Hepatocyte (in vitro differentiated cells): Measurements from ENCODE around the gene TMCC2. TPM values are rescaled to one million over a fixed set of nuclear protein-coding genes. Genes with fewer than 3 reads are reported as not detected.

ENCODE experiments used
- DNase-seq: peaks from one replicate; pipeline ENCODE4 v3.0.0-alpha.2; 2016; ENCODE audit warnings: low spot score
- H2AFZ ChIP-seq: fragments of 200-600 bp; sonication (generic); 2 replicates; pipeline ENCODE4 v1.6.0; 2016; ENCODE audit warnings: antibody characterized with exemption, mild to moderate bottlenecking
- H3K27ac ChIP-seq: fragments of 200-600 bp; sonication (generic); 2 replicates; pipeline ENCODE4 v1.5.1; 2016; ENCODE audit warnings: mild to moderate bottlenecking
- H3K27me3 ChIP-seq: fragments of 200-600 bp; sonication (generic); 2 replicates; pipeline ENCODE4 v1.6.1; 2016
- H3K36me3 ChIP-seq: fragments of 200-600 bp; sonication (generic); replicated peaks from 2 replicates; pipeline ENCODE4 v1.5.1; 2016; ENCODE audit warnings: low read depth; ENCODE audit not compliant: insufficient read depth
- H3K4me1 ChIP-seq: fragments of 200-600 bp; sonication (generic); 2 replicates; pipeline ENCODE4 v1.5.1; 2016; ENCODE audit warnings: mild to moderate bottlenecking, moderate library complexity; ENCODE audit not compliant: insufficient read depth
- H3K4me2 ChIP-seq: fragments of 200-600 bp; sonication (generic); 2 replicates; pipeline ENCODE4 v1.6.0; 2016
- H3K4me3 ChIP-seq: fragments of 200-600 bp; sonication (generic); 2 replicates; pipeline ENCODE4 v1.5.1; 2016; ENCODE audit warnings: mild to moderate bottlenecking
- H3K79me2 ChIP-seq: fragments of 200-600 bp; sonication (generic); 2 replicates; pipeline ENCODE4 v1.6.0; 2017; ENCODE audit warnings: mild to moderate bottlenecking
- H3K9me2 ChIP-seq: fragments of 200-600 bp; sonication (generic); replicated peaks from 2 replicates; pipeline ENCODE4 v1.6.0; 2017; ENCODE audit warnings: mild to moderate bottlenecking; ENCODE audit not compliant: insufficient read depth
- H3K9me3 ChIP-seq: fragments of 200-600 bp; sonication (generic); 2 replicates; pipeline ENCODE4 v1.5.1; 2016; ENCODE audit warnings: low read depth, mild to moderate bottlenecking
- H4K20me1 ChIP-seq: fragments of 200-600 bp; sonication (generic); 2 replicates; pipeline ENCODE4 v1.6.0; 2016; ENCODE audit warnings: mild to moderate bottlenecking; ENCODE audit not compliant: insufficient read depth, poor library complexity, severe bottlenecking
- CTCF ChIP-seq: fragments of 200-600 bp; sonication (generic); IDR thresholded peaks from 2 replicates; pipeline ENCODE4 v1.5.1; 2016; ENCODE audit warnings: antibody characterized with exemption, mild to moderate bottlenecking; ENCODE audit not compliant: poor library complexity
- EZH2 ChIP-seq: fragments of 200-600 bp; sonication (generic); IDR thresholded peaks from 2 replicates; pipeline ENCODE4 v1.6.1; 2016; ENCODE audit warnings: antibody characterized with exemption, mild to moderate bottlenecking, borderline replicate concordance
- EZH2phosphoT487 ChIP-seq: fragments of 200-600 bp; sonication (generic); IDR thresholded peaks from one replicate; pipeline ENCODE4 v1.6.1; 2018; ENCODE audit warnings: antibody characterized with exemption, mild to moderate bottlenecking, low read depth, moderate library complexity; ENCODE audit not compliant: unreplicated experiment, severe bottlenecking
- WGBS: methylation state at CpG from one replicate; pipeline ENCODE4 v1.1.6; 2016; ENCODE audit warnings: low lambda C conversion rate; ENCODE audit errors: missing lambda C conversion rate; 5-methylcytosine and 5-hydroxymethylcytosine counted together
- polyA plus RNA-seq: library from polyadenylated mRNA; unstranded; fragments of >200 nt; fragmentation: Nextera tagmentation; extraction: Ambion mirVana; gene quantifications from 2 replicates; pipeline ENCODE4 v1.2.1, GENCODE V29; 2016
- total RNA-seq: library from RNA; depleted of rRNA; stranded (reverse); fragments of >200 nt; gene quantifications from 2 replicates; pipeline ENCODE4 v1.2.3, GENCODE V29; 2014

The TMCC2 gene
- total and polyA plus RNA-seq, 2 experiments from 2014 or later: 2.5 to 2.9 TPM

- DNase-seq: no peak
- TF ChIP-seq CTCF (no peak), EZH2 (no peak), EZH2phosphoT487 (no peak)
- H3K4me2 ChIP-seq: no peak overlapping the region
- H4K20me1 ChIP-seq: no peaks in the 10 kb centered on the region
- H3K27ac ChIP-seq: peak overlapping the region; percentile 2
- H3K9me2 ChIP-seq: no peaks in the 10 kb centered on the region
- no peaks in the 10 kb centered on the region for H3K4me1 ChIP-seq
- H3K36me3 ChIP-seq: no peaks in the 10 kb centered on the region
- H3K79me2 ChIP-seq: peaks cover 36% of the 10 kb centered on the region
- H3K4me3 ChIP-seq: no peak overlapping the region
- no peak overlapping the region for H2AFZ ChIP-seq
- H3K9me3 ChIP-seq: no peaks in the 10 kb centered on the region
- no peaks in the 10 kb centered on the region for H3K27me3 ChIP-seq
- 52% methylated on average over 4 of the region's 4 CpGs for WGBS
These were observed 43.9 kb upstream of the TMCC2 start for GRCh38 chr1:205183676-205184335.

- H3K79me2 ChIP-seq: peaks cover 57% of the 10 kb centered on the region
- no peak for TF ChIP-seq EZH2
- no peak for TF ChIP-seq CTCF
- TF ChIP-seq EZH2phosphoT487: no peak
- H4K20me1 ChIP-seq: no peaks in the 10 kb centered on the region
- DNase-seq: no peak
- peaks cover 6% of the 10 kb centered on the region for H3K4me1 ChIP-seq
- no peak overlapping the region for H2AFZ ChIP-seq
- H3K4me3 ChIP-seq: no peak overlapping the region
- no peaks in the 10 kb centered on the region for H3K9me3 ChIP-seq
- H3K9me2 ChIP-seq: no peaks in the 10 kb centered on the region
- no peak overlapping the region for H3K4me2 ChIP-seq
- no peaks in the 10 kb centered on the region for H3K27me3 ChIP-seq
- no peak overlapping the region for H3K27ac ChIP-seq
- H3K36me3 ChIP-seq: no peaks in the 10 kb centered on the region
These were observed 41.6 kb upstream of the TMCC2 start for GRCh38 chr1:205186191-205186590.

GRCh38 chr1:205187420-205187819, 40.3 kb upstream of the TMCC2 start:
- Histone ChIP-seq H3K9me2 (no peaks in the 10 kb centered on the region), H3K79me2 (peaks cover 61% of the 10 kb centered on the region), H3K4me3 (no peak overlapping the region), H3K4me1 (peaks cover 14% of the 10 kb centered on the region), H3K27ac (no peak overlapping the region), H3K4me2 (no peak overlapping the region), H3K36me3 (no peaks in the 10 kb centered on the region), H3K27me3 (no peaks in the 10 kb centered on the region), H2AFZ (no peak overlapping the region), H4K20me1 (no peaks in the 10 kb centered on the region), H3K9me3 (no peaks in the 10 kb centered on the region)
- WGBS: 98% methylated on average over 10 of the region's 10 CpGs
- DNase-seq: no peak
- TF ChIP-seq CTCF (no peak), EZH2phosphoT487 (no peak), EZH2 (no peak)
